ENCODE data around the gene IQGAP2.
"Not testable (repeated sequence)": the region's sequence is repeated elsewhere in the genome, so short reads cannot be mapped to it uniquely, and the experiment has no call there.

IQGAP2 gene

DNA sequence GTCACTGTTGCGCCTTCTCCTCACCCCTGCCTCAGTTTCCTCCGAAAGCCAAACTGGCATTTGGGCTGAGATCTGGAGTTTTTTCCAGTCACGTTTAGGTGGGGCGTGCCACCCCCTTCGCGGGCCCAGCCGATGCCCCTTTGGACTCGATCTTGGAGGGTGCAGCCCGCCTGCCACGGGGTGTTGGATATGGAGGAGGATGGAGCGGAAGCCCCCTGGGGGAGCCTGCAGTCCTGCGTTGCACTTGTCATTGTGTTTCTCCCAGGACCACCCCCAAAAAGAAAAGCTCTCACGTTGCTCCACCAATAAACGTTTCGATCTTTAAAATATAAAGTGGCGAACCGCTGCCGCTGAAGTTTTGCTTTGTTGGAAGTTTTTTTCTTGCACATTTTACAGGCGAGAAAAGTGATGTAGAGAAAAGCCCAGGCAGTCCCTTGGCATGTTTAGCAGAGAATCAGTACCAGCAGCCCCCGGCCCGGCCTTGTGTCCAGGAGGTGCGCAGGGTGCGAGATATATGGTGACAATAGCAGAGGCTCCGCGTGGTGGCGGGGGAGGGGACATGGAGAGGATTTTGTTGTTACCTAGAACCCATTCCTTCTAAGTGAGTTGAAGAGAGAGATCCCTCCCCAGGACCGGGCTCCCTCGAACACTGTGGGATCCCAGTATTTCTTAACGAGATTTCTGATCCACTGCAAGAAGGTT lies 313.5 kb downstream of the IQGAP2 start:
- no peak for DNase-seq (ENCODE audit: low spot score)

DNA sequence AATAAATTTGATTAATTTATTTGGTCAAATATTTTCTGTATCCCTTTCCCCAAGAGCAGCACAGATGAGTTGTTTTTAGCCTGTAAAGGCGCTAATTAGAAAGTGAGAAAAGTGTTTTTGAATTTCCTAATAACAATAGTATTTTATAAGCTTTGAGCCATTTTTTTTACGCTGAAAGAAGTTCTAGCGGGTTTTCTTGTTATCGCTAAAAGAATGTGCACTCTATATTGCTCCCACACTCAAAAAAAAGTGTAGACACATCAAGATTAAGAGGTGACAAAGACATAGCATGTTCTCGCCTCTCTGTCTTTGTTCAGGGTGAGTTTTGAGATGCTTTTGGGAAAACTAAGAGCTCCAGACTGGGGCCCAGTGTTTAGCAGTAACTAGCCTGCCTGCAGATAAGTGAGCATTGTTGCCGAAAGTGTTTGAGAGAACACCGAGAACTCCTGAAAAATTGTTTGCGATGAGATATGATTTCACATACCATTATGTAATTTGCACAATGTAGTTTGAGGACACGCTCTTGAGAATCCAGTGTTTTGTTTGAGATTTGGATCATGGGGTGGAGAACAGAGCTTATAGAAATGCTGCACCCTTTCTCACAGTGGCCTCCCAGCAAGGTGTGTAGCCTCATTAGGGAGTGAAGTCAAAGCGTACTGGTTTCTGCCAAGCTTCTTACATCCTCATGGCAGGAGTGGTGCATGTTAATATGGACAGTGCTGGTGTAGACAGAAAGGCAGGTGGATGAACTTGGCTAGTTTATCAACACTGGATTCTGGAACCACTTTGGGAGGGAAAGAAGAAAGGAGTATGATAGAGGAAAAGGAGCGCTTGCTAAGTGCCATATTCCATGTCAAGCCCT lies 314.4 kb downstream of the IQGAP2 start:
- no peak for DNase-seq (ENCODE audit: low spot score)

DNA sequence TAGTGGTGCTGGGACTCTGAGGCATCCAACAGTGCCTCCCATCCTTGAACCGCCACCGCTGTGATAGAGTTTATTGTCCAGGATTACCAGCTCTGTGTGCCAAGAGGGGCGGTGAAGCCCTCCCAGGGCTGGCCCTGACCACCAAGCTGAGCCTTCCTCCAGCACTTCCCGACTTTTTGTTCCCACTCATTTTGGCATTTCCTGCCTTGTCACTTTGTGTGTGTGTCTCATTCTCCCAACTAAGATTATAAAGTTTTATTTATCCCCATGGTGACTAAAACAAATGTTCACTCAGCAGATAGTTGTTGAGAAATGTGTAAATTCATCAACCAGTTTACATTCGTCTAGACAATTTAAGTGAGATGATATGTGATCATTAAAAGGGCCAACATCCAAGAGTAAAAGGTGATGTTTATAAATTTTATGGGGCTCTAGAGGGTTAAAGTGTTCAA lies 315.3 kb downstream of the IQGAP2 start:
- no peak for DNase-seq (ENCODE audit: low spot score)

DNA sequence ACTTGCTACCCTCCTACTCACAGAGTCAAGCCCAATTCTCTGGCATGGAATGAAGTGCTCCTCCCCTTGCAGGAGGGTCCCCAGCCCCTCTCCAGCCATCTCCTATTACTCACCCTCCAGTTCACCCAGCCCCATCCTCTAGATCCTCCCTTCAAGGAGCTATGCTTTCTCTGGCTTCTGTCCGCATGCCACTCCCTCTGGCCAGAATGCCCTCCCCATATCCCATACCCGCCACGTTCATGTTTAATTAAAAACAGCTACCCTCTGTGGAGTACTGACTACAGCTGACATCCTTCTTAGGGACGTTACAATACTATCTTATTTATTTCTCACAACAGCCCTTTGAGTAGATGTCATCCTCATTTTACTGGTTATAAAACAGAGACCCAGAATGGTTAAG lies 315.8 kb downstream of the IQGAP2 start:
- no peak for DNase-seq (ENCODE audit: low spot score)

DNA sequence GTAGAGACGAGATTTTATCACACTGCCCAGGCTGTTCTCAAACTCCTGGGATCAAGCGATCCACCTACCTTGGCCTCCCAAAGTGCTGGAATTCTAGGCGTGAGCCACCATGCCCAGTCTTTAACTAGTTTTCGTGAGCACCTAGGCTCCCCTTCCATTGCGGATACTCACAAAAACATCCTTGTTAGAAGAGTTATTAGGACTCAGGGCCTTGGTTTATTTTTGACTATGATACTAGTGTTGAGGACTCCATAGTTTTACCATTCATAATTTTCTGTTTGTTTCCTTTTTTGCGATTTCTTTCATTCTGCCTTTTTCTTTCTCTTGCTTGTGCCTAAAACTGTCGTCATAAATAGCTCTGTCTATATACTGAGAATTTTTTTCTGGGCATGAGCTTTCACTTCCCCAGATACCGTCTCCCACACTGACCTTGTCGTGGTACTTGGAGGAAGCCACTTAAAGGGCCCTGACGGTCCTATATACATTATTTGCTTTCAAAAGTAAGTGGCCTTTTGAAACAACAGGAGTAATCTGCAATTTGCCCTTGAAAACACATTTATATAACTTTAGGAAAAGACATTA lies 318.0 kb downstream of the IQGAP2 start:
- no peak for DNase-seq (ENCODE audit: low spot score)

DNA sequence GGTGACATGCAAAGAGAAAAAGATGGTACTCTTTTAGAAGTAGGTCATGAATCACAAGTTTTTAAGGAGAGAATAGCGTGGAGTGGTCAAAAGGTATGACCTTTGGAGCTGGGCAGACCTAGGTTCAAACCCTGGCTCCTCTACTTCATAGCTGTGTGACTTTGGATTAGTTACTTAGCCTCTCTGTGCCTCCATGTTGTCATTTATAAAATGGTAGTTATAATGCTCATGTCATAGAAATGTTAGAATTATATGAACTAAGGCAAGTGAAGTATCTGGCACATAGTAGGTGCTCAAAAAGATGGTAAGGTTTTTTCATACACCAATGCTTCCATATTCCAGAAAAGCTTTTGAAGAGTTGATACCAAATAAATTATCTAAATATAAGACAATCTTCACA lies 320.2 kb downstream of the IQGAP2 start:
- DNase-seq (ENCODE audit: low spot score), result no peak

DNA sequence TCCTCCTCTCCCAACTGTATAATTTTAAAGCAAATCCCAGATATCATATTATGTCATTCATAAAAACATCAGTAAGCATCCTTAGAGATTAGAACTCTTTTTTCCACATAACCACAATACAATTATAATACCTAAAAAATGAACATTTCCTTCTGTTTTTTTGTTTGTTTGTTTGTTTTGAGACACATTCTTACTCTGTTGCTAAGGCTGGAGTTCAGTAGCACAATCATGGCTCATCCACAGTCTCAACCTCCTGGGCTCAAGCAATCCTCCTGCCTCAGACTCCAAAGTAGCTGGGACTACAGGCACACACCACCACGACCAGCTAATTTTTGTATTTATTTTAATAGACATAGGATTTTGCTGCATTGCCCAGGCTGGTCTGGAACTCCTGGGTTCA lies 320.8 kb downstream of the IQGAP2 start:
- DNase-seq (ENCODE audit: low spot score), result no peak

DNA sequence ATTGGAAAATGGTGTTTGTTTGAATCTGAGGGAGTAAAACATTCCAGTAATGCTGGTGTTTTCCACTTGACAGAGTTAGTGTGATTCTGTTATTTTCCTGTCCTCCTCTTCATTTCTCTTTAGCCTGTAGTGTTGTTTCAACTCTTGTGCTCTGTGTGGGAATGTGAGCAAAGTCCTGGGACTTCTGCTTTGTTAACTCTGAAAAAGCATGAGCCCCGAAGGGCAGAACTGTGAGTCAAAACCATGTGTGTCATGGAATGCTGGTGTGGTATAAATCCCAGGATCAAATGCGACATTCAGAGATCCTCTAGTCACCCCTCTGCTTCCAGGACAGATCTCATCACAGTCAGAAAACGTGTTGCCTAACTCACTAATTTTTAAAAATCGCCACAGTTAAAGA lies 321.8 kb downstream of the IQGAP2 start:
- no peak for DNase-seq (ENCODE audit: low spot score)

DNA sequence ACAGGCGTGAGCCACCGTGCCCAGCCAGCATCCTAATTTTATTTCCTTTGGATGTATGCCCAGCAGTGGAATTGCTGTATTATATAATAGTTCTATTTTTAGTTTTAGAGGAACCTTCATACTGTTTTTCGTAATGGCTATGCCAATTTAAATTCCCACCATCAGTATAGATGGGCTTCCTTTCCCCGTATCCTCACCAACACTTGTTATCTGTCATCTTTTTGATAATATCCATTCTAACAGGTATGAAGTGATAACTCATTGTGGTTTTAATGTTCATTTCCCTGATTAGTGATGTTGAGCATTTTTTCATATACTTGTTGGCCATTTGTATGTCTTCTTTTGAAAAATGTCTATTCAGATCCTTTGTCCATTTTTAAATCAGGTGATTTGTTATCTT lies 325.9 kb downstream of the IQGAP2 start:
- DNase-seq (ENCODE audit: low spot score), result no peak

DNA sequence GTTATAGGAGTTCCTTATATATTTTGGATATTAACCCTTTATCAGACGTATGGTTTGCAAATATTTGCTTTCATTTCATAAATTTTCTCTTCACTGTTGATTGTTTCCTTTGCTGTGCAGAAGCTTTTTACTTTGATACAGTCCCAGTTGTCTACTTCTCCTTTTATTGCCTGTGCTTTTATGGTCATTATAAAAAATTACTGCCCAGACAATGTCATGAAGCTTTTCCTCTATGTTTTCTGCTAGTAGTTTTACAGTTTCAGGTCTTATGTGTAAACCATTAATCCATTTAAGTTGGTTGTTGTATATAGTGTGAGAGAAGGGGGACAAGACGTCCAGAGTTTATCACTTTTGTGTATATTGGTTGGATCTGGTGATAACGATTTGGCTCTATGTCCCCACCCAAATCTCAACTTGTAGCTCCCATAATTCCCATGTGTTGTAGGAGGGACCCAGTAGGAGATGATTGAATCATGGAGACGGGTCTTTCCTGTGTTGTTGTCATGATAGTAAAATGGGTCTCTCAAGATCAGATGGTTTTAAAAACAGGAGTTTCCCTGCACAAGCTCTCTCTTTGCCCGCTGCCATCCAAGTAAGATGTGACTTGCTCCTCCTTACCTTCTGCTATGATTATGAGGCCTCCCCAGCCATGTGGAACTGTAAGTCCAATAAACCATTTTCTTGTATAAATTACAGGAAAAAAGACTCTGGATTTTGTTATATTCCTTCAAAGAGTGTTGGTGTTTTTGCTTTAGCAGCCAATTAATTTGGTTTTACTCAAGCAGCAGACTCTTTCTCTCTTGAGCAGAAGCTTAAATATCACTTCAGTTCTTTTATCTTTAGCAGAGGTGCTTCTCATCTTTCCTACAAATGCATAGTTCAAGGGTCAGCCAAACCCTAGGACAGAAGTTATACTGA lies 326.5 kb downstream of the IQGAP2 start:
- no peak for DNase-seq (ENCODE audit: low spot score)

DNA sequence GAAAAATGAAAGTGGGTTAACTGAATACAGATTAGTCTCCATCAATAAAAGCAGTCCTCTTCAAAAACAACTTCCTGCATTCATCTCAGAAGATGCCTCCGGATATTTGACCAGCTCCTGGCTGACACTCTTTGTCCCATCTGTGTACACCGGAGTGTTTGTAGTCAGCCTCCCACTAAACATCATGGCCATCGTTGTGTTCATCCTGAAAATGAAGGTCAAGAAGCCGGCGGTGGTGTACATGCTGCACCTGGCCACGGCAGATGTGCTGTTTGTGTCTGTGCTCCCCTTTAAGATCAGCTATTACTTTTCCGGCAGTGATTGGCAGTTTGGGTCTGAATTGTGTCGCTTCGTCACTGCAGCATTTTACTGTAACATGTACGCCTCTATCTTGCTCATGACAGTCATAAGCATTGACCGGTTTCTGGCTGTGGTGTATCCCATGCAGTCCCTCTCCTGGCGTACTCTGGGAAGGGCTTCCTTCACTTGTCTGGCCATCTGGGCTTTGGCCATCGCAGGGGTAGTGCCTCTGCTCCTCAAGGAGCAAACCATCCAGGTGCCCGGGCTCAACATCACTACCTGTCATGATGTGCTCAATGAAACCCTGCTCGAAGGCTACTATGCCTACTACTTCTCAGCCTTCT lies 329.4 kb downstream of the IQGAP2 start:
- no peak for DNase-seq (ENCODE audit: low spot score)

DNA sequence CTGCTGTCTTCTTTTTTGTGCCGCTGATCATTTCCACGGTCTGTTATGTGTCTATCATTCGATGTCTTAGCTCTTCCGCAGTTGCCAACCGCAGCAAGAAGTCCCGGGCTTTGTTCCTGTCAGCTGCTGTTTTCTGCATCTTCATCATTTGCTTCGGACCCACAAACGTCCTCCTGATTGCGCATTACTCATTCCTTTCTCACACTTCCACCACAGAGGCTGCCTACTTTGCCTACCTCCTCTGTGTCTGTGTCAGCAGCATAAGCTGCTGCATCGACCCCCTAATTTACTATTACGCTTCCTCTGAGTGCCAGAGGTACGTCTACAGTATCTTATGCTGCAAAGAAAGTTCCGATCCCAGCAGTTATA lies 329.9 kb downstream of the IQGAP2 start:
- DNase-seq (ENCODE audit: low spot score), result no peak

DNA sequence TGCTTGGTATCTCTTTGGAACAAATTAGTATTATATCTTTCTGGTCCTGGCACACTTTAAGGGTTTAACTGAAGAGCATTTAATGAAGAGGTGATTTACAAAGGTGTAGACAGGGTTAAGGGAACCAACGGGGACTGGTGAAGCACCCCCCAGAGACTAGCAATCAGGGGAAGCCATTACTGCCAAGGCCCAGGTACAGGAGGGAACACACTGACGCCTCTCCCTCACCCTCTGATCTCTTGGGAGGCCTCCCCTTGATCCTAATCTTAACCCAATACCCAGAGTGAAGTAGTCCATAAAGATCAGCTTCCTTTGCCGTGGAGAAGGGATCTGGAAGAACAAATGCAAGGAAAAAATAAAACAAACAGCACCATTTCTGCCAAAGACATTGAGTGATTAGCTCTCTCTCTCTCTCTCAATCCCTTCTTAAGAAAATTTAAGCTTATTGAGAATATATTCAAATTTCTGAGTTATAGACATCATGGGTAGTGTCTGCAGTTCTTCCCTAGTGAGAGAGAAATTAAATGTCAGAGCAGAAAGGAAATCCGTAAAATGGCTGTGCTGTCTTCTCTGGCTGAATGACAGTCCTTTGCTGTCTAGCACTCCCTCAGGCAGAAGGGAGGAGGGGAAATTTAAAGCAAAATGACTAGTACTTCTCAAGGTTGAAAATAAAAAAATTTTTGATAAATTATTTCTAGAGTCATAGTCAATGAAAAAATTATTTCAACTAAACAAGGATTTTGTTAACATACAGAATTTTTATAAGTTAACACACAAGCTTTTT lies 332.9 kb downstream of the IQGAP2 start:
- DNase-seq (ENCODE audit: low spot score), result no peak

DNA sequence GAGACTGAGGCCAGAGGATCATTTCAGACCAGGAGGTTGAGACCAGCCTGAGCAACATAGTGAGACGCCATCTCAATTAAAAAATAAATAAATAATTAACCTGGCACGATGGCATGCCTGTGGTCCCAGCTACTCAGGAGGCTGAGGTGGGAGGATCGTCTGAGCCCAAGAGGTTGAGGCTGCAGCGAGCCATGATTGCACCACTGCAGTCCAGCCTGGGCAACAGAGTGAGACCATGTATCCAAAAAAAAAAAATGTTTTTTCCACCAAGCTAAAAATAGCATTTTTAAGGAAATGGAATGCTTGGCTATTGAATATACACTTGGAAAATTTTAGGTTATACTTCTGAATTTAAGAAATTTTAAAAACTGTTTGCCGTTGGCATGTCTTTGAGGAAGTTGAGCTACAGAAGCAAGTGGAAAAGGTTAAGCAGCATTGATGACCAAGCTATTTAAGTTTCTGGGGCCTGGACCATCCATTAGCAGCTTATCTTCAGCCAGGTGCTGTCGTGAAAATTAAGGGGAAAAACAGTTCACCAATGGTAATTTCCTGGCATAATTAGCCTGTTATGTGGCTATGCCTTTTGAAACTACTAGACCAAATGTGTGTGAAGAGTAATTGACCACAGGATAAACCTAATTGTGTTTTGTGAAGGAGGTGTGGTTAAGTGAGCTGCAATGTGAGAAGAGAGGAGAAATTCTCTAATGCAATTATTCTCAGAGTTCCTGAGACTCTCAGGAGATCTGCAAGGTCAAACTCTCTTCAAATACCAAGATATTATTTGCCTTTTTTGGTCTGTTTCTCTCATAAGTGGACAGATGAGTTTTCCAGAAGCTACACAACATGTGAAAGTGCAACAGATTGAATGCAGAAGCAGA lies 333.8 kb downstream of the IQGAP2 start:
- DNase-seq (ENCODE audit: low spot score), result no peak

DNA sequence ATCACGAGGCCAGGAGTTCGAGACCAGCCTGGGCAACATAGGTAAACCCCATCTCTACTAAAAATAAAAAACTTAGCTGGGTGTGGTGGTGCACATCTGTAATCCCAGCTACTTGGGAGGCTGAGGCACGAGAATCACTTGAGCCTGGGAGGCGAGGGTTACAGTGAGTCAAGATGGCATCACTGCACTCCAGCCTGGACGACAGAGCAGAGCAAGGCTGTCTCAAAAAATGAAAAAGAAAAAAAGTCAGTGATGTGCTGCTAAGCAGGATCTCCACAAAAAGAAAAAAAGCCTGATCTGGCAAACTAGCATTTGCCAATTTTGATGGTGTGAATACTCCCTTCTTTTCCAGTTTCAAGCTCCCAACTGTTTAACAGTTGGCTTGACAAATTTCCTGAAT lies 334.8 kb downstream of the IQGAP2 start:
- DNase-seq (ENCODE audit: low spot score), result no peak

DNA sequence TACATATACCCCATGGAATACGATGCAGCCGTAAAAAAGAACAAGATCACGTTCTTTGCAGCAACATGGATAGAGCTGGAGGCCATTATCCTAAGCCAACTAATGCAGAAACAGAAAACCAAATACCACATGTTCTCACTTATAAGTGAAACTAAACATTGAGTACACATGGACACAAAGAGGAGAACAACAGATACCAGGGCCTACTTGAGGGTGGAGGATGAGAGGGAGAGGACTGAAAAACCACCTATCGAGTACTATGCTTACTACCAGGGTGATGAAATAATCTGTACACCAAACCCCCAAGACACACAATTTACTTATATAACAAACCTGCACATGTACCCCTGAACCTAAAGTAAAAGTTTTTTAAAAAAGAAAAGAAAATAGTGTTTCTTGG lies 338.4 kb downstream of the IQGAP2 start:
- DNase-seq (ENCODE audit: low spot score), result not testable (repeated sequence)

DNA sequence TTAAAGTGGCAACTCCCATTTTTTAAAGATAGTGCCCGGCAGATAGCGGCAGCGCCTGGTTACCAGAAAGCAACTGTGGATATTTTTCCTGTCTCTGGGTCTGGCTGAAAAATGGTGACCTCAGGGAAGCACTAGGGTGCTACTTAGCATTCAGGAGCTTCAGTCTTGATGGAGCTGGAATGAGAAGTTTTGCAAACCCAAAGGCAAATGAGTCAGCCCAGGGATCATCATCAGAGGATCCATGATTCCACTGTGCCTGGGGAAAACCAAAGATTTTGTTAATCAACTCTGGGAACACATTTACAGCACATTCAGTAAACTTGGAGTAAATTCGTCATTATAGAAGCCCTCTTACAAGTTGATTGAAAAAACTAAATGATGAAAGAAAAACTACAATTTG lies 339.5 kb downstream of the IQGAP2 start:
- DNase-seq (ENCODE audit: low spot score), result no peak

DNA sequence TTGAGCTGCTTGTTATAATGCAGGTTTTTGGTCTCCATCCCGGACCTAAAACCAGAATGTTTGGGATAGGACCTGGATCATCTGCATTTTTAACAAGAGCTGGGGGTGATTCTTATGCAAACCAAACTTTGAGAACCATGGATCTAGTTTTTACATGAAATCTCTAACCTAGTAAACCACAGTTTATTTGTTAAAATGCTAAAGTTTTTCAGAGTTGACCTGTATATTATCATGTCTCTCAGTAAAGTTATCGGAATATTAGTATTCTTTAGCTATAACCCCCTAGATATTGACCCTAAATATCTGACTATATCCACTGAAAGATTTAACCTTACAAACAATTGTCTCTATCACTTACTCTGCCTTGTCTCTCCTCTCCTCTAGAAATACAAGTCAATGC lies 341.5 kb downstream of the IQGAP2 start:
- no peak for DNase-seq (ENCODE audit: low spot score)

DNA sequence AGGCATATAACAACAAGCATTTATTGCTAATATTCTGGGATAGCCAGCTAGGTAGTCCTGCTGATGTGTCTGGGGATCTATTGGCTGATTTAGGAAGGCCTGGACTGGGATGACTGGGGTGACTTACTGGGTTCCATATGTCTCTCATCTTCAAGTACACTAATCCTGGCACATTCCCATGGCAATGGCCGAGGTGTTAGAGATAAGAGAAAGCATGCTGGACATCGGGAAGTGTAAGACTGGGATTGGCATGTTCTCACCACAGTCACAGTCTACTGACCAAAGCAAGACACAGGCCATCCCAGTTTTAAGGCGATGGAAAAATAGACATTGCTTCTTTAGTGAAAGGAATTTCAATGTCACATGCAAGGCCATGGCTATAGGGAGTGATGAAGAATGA lies 342.6 kb downstream of the IQGAP2 start:
- DNase-seq (ENCODE audit: low spot score), result no peak

DNA sequence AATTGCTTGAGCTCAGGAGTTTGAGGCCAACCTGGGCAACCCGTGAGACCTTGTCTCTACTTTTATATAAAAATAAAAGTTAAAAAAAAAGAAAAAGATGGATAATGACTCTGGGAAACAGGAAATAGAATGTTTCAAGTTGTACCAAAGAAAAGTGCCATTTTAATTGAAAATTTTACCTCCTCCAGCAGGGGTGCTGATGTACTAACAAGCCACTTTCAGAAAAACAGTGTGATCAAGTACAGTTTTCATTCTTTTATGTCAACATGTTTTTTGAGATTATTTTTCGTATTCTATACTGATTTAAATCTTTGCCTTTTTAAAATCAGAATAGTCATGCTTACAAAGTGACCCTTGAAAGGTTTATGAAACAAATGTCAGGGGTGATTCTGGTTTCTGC lies 343.6 kb downstream of the IQGAP2 start:
- no peak for DNase-seq (ENCODE audit: low spot score)

Measured in hematopoietic multipotent progenitor cell treated with erythropoietin and hydrocortisone succinate and interleukin-3 and kit ligand, for 17 days (in vitro differentiated cells).